IMR-90 (cell line): ENCODE measurements around the gene PTGES2. TPM values are rescaled to one million over a fixed set of nuclear protein-coding genes. Genes with fewer than 3 reads are reported as not detected.

Experiments used
- ATAC-seq: fragments of 200-7000 bp; cut with Tn5 transposase; 2 replicates; pipeline ENCODE4 v1.9.1; 2020; ENCODE audit warnings: low read depth, mild to moderate bottlenecking, moderate library complexity
- BruUV-seq: library from RNA; stranded (reverse); fragments of 400-500 nt; replicated peaks from 2 replicates; lab custom pipeline; 2021; lab: Mats Ljungman, UMichigan
- CTCF ChIA-PET: fragments of 300-600 bp; formaldehyde crosslinking; extraction: SDS; loops from one replicate; lab custom pipeline; 2021; ENCODE audit warnings: antibody characterized with exemption; lab: Yijun Ruan, JAX
- POLR2A ChIA-PET: fragments of 300-600 bp; sonication (Branson Sonifier 250); formaldehyde crosslinking; loops from one replicate; lab custom pipeline; 2022; ENCODE audit warnings: antibody characterized with exemption; ENCODE audit not compliant: unreplicated experiment; lab: Charles Lee
- DNase-seq: peaks from one replicate; pipeline ENCODE4 v3.0.0; 2013
- H2AFZ ChIP-seq: replicated peaks from 2 replicates; pipeline ENCODE3; 2013; ENCODE audit warnings: low read length, mild to moderate bottlenecking; ENCODE audit not compliant: poor library complexity
- H2AK5ac ChIP-seq: 2 replicates; pipeline ENCODE4 v1.6.1; 2013; ENCODE audit warnings: low read depth, low read length, inconsistent platforms
- H2AK9ac ChIP-seq: replicated peaks from 2 replicates; pipeline ENCODE3; 2013; ENCODE audit warnings: mild to moderate bottlenecking, low read depth, low read length, moderate library complexity; ENCODE audit not compliant: poor library complexity
- H2BK120ac ChIP-seq: 2 replicates; pipeline ENCODE4 v1.6.1; 2013; ENCODE audit warnings: low read depth, low read length, inconsistent platforms
- H2BK15ac ChIP-seq: 3 replicates; pipeline ENCODE4 v1.6.1; 2013; ENCODE audit warnings: low read depth, low read length, inconsistent platforms
- H2BK20ac ChIP-seq: 2 replicates; pipeline ENCODE4 v1.6.1; 2013; ENCODE audit warnings: low read depth, mild to moderate bottlenecking, inconsistent platforms, low read length, moderate library complexity
- H2BK5ac ChIP-seq: 2 replicates; pipeline ENCODE4 v1.6.1; 2013; ENCODE audit warnings: mild to moderate bottlenecking, low read depth, low read length, inconsistent platforms; ENCODE audit not compliant: poor library complexity, severe bottlenecking
- H3K14ac ChIP-seq: replicated peaks from 2 replicates; pipeline ENCODE4 v1.6.1; 2013; ENCODE audit warnings: low read depth, low read length, inconsistent platforms
- H3K18ac ChIP-seq: 2 replicates; pipeline ENCODE4 v1.6.1; 2013; ENCODE audit warnings: low read depth, low read length, control low read depth
- H3K23ac ChIP-seq: 2 replicates; pipeline ENCODE4 v1.6.1; 2013; ENCODE audit warnings: low read depth, low read length, inconsistent platforms
- H3K27ac ChIP-seq: 2 replicates; pipeline ENCODE4 v1.5.1; 2013; ENCODE audit warnings: mild to moderate bottlenecking, control low read depth, low read length; ENCODE audit not compliant: insufficient read depth
- H3K27me3 ChIP-seq: 2 replicates; pipeline ENCODE4 v1.6.1; 2013; ENCODE audit warnings: low read length; ENCODE audit not compliant: control insufficient read depth, insufficient read depth
- H3K36me3 ChIP-seq: 2 replicates; pipeline ENCODE4 v1.6.1; 2013; ENCODE audit warnings: low read length, mixed read lengths; ENCODE audit not compliant: control insufficient read depth, insufficient read depth
- H3K4ac ChIP-seq: 2 replicates; pipeline ENCODE4 v1.6.1; 2013; ENCODE audit warnings: low read depth, low read length, inconsistent platforms
- H3K4me1 ChIP-seq: 2 replicates; pipeline ENCODE4 v1.6.1; 2013; ENCODE audit warnings: low read length, mixed read lengths; ENCODE audit not compliant: control insufficient read depth, insufficient read depth
- H3K4me2 ChIP-seq: 2 replicates; pipeline ENCODE4 v1.6.1; 2013; ENCODE audit warnings: low read depth, mild to moderate bottlenecking, control low read depth, low read length, moderate library complexity
- H3K4me3 ChIP-seq: 2 replicates; pipeline ENCODE4 v1.5.1; 2013; ENCODE audit warnings: low read depth, mild to moderate bottlenecking, control low read depth, low read length, moderate library complexity; ENCODE audit not compliant: insufficient read depth
- H3K56ac ChIP-seq: 2 replicates; pipeline ENCODE4 v1.6.1; 2013; ENCODE audit warnings: low read length, inconsistent platforms; ENCODE audit not compliant: insufficient read depth; ENCODE audit errors: extremely low read depth
- H3K79me1 ChIP-seq, 2 experiments: 2 replicates each; pipeline ENCODE4 v1.6.1; 2013; ENCODE audit warnings: low read length in 2 of 2, inconsistent platforms in 1 of 2, low read depth in 1 of 2
- H3K9ac ChIP-seq: 2 replicates; pipeline ENCODE4 v1.6.1; 2013; ENCODE audit warnings: low read depth, low read length, control low read depth
- H3K9me1 ChIP-seq: 2 replicates; pipeline ENCODE4 v1.6.1; 2013; ENCODE audit warnings: low read length, inconsistent platforms; ENCODE audit not compliant: insufficient read depth
- H3K9me3 ChIP-seq: 2 replicates; pipeline ENCODE4 v1.6.1; 2013; ENCODE audit warnings: low read length; ENCODE audit not compliant: control insufficient read depth, insufficient read depth
- H4K20me1 ChIP-seq: 2 replicates; pipeline ENCODE4 v1.6.1; 2013; ENCODE audit warnings: low read length, inconsistent platforms; ENCODE audit not compliant: insufficient read depth
- H4K5ac ChIP-seq: 2 replicates; pipeline ENCODE4 v1.6.1; 2013; ENCODE audit warnings: mild to moderate bottlenecking, low read depth, low read length, control low read depth
- H4K8ac ChIP-seq, 2 experiments: 2 replicates each; pipeline ENCODE4 v1.6.1; 2013; ENCODE audit warnings: low read depth in 2 of 2, low read length in 2 of 2, control low read depth in 1 of 2, inconsistent platforms in 1 of 2
- H4K91ac ChIP-seq: 2 replicates; pipeline ENCODE4 v1.6.1; 2013; ENCODE audit warnings: low read depth, low read length, inconsistent platforms; ENCODE audit not compliant: insufficient read depth
- BHLHE40 ChIP-seq: fragments of 150-350 bp; IDR thresholded peaks from 2 replicates; pipeline ENCODE4 v1.6.1; 2016; ENCODE audit warnings: mild to moderate bottlenecking, low read depth, low read length
- CEBPB ChIP-seq: IDR thresholded peaks from 2 replicates; pipeline ENCODE4 v1.6.1; 2012; ENCODE audit warnings: low read depth, low read length, improper control_type of control experiment
- CHD1 ChIP-seq: IDR thresholded peaks from 2 replicates; pipeline ENCODE4 v1.6.1; 2012; ENCODE audit warnings: low read depth, low read length, improper control_type of control experiment
- ELK1 ChIP-seq: fragments of 150-350 bp; IDR thresholded peaks from 2 replicates; pipeline ENCODE4 v1.6.1; 2016; ENCODE audit warnings: low read depth, mild to moderate bottlenecking, low read length, moderate library complexity, borderline replicate concordance
- FOS ChIP-seq: fragments of 150-350 bp; IDR thresholded peaks from 2 replicates; pipeline ENCODE4 v1.6.1; 2016; ENCODE audit warnings: low read depth, low read length
- MAFK ChIP-seq: IDR thresholded peaks from 2 replicates; pipeline ENCODE4 v1.6.1; 2012; ENCODE audit warnings: low read depth, low read length, improper control_type of control experiment
- MXI1 ChIP-seq: IDR thresholded peaks from 2 replicates; pipeline ENCODE4 v1.6.1; 2012; ENCODE audit warnings: low read depth, mild to moderate bottlenecking, low read length, moderate library complexity, borderline replicate concordance
- NFE2L2 ChIP-seq: fragments of 150-350 bp; IDR thresholded peaks from 2 replicates; pipeline ENCODE4 v1.6.1; 2016; ENCODE audit warnings: low read depth, mild to moderate bottlenecking, low read length
- RFX5 ChIP-seq: IDR thresholded peaks from 2 replicates; pipeline ENCODE4 v1.8.0; 2012; ENCODE audit warnings: low read depth, mild to moderate bottlenecking, low read length, moderate library complexity
- SMC3 ChIP-seq: fragments of 150-350 bp; IDR thresholded peaks from 2 replicates; pipeline ENCODE4 v1.6.1; 2016; ENCODE audit warnings: low read depth, mild to moderate bottlenecking, antibody characterized with exemption, low read length, moderate library complexity
- USF2 ChIP-seq: fragments of 150-350 bp; IDR thresholded peaks from 2 replicates; pipeline ENCODE4 v1.6.1; 2017; ENCODE audit warnings: mild to moderate bottlenecking, antibody characterized with exemption, low read length, low read depth
- WGBS, 2 experiments: methylation state at CpG; one replicate each; pipeline versions ENCODE4 v1.1.5 to v1.1.7; 2013; ENCODE audit warnings: missing lambda C conversion rate in 2 of 2; ENCODE audit not compliant: insufficient read length in 1 of 2; ENCODE audit errors: extremely low coverage in 2 of 2; 5-methylcytosine and 5-hydroxymethylcytosine counted together
- dilution Hi-C: fragments of 300-500 bp; cut with HindIII; formaldehyde crosslinking; loops from one replicate; pipeline ENCODE4 v1.14.3; 2018; ENCODE audit warnings: low sequenced_read_pairs; ENCODE audit not compliant: unreplicated experiment
- in situ Hi-C: fragments of 300-500 bp; cut with MboI; formaldehyde crosslinking; loops from 3 replicates; pipeline ENCODE4 v1.14.3; 2019; ENCODE audit warnings: low sequenced_read_pairs, inconsistent platforms, mixed read lengths
- intact Hi-C: fragments of 100-400 bp; cut with micrococcal nuclease; formaldehyde crosslinking; loops from 2 replicates; pipeline ENCODE4 v1.10.0; 2022
- polyA plus RNA-seq, 3 experiments: library from polyadenylated mRNA; depleted of rRNA; stranded (reverse); fragments of >200 nt; gene quantifications; 2 replicates each; pipeline ENCODE4 v1.2.3, GENCODE V29; 2012; ENCODE audit warnings: low replicate concordance in 1 of 3
- total RNA-seq: library from RNA; depleted of rRNA; stranded (reverse); fragments of >200 nt; gene quantifications from 2 replicates; pipeline ENCODE4 v1.2.3, GENCODE V29; 2012

The PTGES2 gene
- total and polyA plus RNA-seq, 2 of the 4 experiments (the other 2 are of a cell fraction): 100 to 107 TPM

- intact Hi-C loops (loop anchor here (5.0 kb wide), 1 partner anchor 155 kb away; no protein-coding TSS in a partner anchor), dilution Hi-C loops (no loop called here), in situ Hi-C loops (loop anchor here (5.0 kb wide), 1 partner anchor 160 kb away; the partner anchor contains the start of gene DPM2)
- peak overlapping the region; percentile 78; the same call in 1 of the 2 replicates for H3K27ac ChIP-seq
- H3K18ac ChIP-seq: no peak overlapping the region
- BruUV-seq: no TSS peak
- no peak overlapping the region for H3K23ac ChIP-seq
- H3K36me3 ChIP-seq: peaks cover 9% of the 10 kb centered on the region
- peak overlapping the region; percentile 80; the same call in 1 of the 2 replicates for H2BK20ac ChIP-seq
- no peak overlapping the region for H3K4me2 ChIP-seq
- peaks cover 30% of the 10 kb centered on the region for H4K20me1 ChIP-seq
- H3K27me3 ChIP-seq: no peaks in the 10 kb centered on the region
- no peak for ATAC-seq
- H3K14ac ChIP-seq: no peak overlapping the region
- H2BK5ac ChIP-seq: peak overlapping the region; percentile 86
- no peak overlapping the region for H2AK9ac ChIP-seq
- H2BK120ac ChIP-seq: peak overlapping the region; percentile 61
- H3K4ac ChIP-seq: peak overlapping the region; percentile 92
- POLR2A ChIA-PET: no interaction called here
- CTCF ChIA-PET: no interaction called here
- 100% methylated on average over 7 of the region's 19 CpGs; no CpG with 5 or more reads in 1 of the 2 experiments for WGBS, 2 experiments
- peaks cover 31% of the 10 kb centered on the region; the same call in 1 of the 2 replicates for H3K9me1 ChIP-seq
- no peak overlapping the region for H4K5ac ChIP-seq
- TF ChIP-seq ELK1: no peak
- TF ChIP-seq MAFK: no peak
- TF ChIP-seq CHD1: no peak
- no peak for TF ChIP-seq USF2
- no peak for TF ChIP-seq NFE2L2
- no peak for TF ChIP-seq CEBPB
- TF ChIP-seq MXI1: no peak
- no peak for TF ChIP-seq BHLHE40
- TF ChIP-seq RFX5: no peak
- no peak for TF ChIP-seq SMC3
- TF ChIP-seq FOS: no peak
- peaks cover 48% of the 10 kb centered on the region for H3K4me1 ChIP-seq
- H3K56ac ChIP-seq: no peak overlapping the region
- no peak overlapping the region for H2AFZ ChIP-seq
- H4K8ac ChIP-seq: no peak overlapping the region
- H2AK5ac ChIP-seq: peak overlapping the region; percentile 66
- H3K9ac ChIP-seq: no peak overlapping the region
- peaks cover 43 to 88% of the 10 kb centered on the region in 2 experiments for H3K79me1 ChIP-seq
- H4K91ac ChIP-seq: peak overlapping the region; percentile 77
- H3K4me3 ChIP-seq: no peak overlapping the region
- no peaks in the 10 kb centered on the region for H3K9me3 ChIP-seq
- H2BK15ac ChIP-seq: peak overlapping the region; percentile 17; the same call in 2 of the 3 replicates
- DNase-seq: no peak
Observed at GRCh38 chr9:128096616-128097536, 30.7 kb downstream of the PTGES2 start.
